Renal cortex interstitium (tissue), 11 donors: ENCODE results near the gene MMAA. TPM values are rescaled to one million over a fixed set of nuclear protein-coding genes. Genes with fewer than 3 reads are reported as not detected.
A peak's percentile ranks its signal among the peaks of the same experiment; 100 is the strongest.
"Not testable (repeated sequence)": the region's sequence is repeated elsewhere in the genome, so short reads cannot be mapped to it uniquely, and the experiment has no call there.

ENCODE experiments used
- DNase-seq, 11 donors: peaks; one replicate each; pipeline ENCODE4 v3.0.0-alpha.2; 2013; ENCODE audit warnings: low read depth in 9 of 11, low spot score in 4 of 11; ENCODE audit errors: extremely low read depth in 1 of 11
- polyA plus RNA-seq, 3 donors: library from polyadenylated mRNA; unstranded; fragments of 120-200 nt; gene quantifications; one replicate each; pipeline ENCODE4 v1.2.1, GENCODE V29; 2013; ENCODE audit not compliant: insufficient read length in 3 of 3

The MMAA gene
- polyA plus RNA-seq, 3 donors: 11.6 to 13.3 (median 12.9) TPM

GRCh38 chr4:145619639-145619996, 433 bp downstream of the MMAA start:
- peak in 6 of 11 donors; percentile 48 to 81 (median 70) for DNase-seq

DNA sequence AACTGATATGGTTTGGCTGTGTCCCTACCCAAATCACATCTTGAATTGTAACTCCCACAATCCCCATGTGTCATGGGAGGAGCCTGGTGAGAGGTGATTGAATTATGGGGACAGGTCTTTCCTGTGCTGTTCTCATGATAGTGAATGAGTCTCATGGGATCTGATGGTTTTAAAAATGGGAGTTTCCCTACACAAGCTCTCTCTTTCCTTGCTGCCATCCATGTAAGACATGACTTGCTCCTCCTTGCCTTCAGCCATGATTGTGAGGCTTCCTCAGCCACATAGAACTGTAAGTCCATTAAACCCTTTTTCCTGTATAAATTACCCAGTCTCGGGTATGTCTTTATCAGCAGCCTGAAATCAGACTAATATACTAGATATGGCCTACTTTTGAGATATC, 2.9 kb downstream of the MMAA start:
- DNase-seq: not testable (repeated sequence)

DNA sequence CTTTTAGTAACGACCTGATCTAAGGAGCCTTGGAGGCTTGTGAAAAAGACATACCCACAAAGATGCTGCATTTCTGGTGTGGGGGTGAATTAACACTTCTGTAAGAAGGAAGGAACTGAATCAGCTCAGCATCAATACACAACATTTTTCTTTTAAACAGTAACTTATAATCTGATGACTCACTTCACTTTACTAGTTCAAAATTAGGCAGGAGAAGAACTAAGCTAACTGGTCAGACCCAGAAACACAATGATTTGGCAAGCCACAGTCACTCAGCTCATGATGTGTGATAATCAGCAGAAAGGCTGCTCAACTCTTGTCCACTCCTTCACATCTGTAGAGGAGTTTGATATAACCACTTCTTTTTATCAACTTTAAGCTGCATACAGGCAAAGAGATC, 4.6 kb downstream of the MMAA start:
- no peak for DNase-seq

- no peak for DNase-seq
Measured at GRCh38 chr4:145625677-145626622, 6.8 kb downstream of the MMAA start.

- DNase-seq: no peak
Measured at GRCh38 chr4:145626623-145626982, 7.4 kb downstream of the MMAA start.

DNA sequence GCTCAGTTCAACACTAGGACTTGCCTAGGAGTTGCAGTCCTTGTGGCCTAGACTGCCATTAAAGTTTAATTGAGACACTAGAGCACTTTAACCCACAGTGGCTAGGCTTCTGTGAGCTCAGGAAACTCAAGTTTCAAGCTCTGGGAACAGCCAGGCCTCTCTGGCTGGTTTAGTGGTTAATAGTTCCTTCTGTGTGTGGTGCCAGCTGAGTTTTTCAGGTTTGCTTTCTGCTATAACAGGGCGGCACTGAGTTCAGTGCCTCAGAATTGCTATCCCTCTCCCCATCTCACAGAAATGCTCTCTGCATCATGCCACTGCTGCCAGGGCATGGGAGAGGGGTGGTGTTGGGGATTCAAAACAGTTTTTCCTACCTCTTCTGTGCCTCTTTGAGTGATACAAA, 15.9 kb downstream of the MMAA start:
- no peak for DNase-seq

GRCh38 chr4:145635630-145636029, 16.4 kb downstream of the MMAA start:
- no peak for DNase-seq

DNA sequence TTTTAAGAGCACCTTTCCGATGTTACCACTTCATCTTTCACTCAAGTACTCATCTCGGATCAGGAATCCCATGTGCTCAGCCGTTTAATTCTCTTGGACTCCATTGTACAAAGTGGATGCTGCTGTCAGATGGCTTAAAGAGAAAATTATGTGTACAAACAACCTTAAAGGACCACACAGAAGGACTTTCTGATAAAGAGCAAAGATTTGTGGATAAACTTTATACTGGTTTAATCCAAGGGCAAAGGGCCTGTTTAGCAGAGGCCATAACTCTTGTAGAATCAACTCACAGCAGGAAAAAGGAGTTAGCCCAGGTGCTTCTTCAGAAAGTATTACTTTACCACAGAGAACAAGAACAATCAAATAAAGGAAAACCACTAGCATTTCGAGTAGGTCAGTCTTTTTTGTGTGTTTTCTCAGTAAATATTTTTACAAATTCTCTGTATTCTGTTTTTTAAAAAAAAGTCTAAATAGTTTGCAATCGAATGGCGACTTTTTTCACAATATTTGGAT, 20.1 kb downstream of the MMAA start:
- DNase-seq: peak in 1 of 11 donors; percentile 9

GRCh38 chr4:145640236-145640635, 21.1 kb downstream of the MMAA start:
- DNase-seq: not testable (repeated sequence)

- no peak for DNase-seq
Measured at GRCh38 chr4:145643295-145643694, 24.1 kb downstream of the MMAA start.

GRCh38 chr4:145644699-145645098, 25.5 kb downstream of the MMAA start:
- no peak for DNase-seq

- DNase-seq: no peak
Measured at GRCh38 chr4:145656156-145656555, 37.0 kb downstream of the MMAA start.

DNA sequence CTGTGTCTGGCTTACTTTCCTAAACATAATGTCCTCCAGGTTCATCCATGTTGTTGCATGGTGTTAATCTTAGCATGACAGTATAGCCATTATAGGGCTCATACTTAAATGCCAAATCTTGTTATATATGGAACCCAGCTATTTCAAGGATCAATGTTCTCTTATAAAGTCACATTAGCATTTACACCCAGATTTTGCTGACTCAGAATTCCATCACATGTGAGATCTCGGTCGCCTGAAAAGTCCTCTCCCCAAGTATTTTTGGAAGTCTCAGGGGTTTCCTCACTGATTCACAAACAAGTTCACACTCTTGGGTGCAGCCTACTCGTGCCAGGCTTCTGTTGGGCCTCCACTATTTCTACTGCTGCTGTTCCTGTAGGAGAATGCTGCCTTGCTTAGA, 40.9 kb downstream of the MMAA start:
- DNase-seq: no peak

GRCh38 chr4:145663194-145663593, 44.0 kb downstream of the MMAA start:
- DNase-seq: no peak

- no peak for DNase-seq
Measured at GRCh38 chr4:145665773-145666172, 46.6 kb downstream of the MMAA start.

DNA sequence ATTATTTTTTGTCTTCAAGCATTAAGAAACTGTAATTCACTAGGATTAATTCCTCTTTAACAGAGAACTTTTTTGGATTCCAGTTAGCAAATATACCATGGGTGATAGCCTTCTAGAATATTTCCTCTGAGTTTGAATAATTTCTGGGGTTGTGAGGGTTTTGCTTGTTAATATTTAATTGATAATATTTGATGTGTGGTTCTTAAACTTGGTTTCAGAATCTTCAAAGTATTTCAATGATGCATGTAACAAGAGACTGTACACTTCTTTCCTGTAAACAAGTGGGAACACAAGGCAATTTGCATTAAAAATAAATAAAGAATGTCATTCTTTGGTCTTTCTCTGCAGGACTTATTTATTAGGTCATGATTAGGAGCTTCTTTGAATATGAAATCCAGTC, 51.2 kb downstream of the MMAA start:
- no peak for DNase-seq

DNA sequence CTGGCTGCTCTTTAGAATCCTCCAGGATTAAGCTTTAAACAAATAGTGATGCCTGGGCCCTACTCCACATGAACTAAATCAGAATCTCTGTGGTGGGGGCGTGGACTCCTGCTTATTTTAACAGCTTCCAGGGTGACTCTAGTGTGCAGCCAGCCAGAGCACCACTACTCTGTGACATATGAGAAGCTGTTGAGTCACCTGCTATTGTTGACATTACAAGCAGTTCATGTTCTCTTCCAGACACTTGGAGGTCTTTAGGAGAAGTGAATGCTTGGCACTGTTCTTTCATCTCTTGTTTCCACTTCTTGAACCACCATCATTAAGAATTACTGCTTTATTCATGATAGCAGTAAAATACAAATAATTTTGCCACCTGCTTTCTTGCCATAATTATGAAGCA, 60.3 kb downstream of the MMAA start:
- DNase-seq: peak in 10 of 11 donors; percentile 13 to 76 (median 50)

GRCh38 chr4:145679991-145680455, 60.8 kb downstream of the MMAA start, which contains the start of gene C4orf51:
C4orf51 (plus strand) TSS chr4:145680146; CDS start chr4:145680204, 58 bp downstream.
- peak in 7 of 11 donors; percentile 7 to 37 (median 18) for DNase-seq

GRCh38 chr4:145680902-145681301, 61.7 kb downstream of the MMAA start:
- DNase-seq: no peak

- DNase-seq: no peak
Measured at GRCh38 chr4:145681518-145681917, 62.3 kb downstream of the MMAA start.
